Aorta (tissue), 5 donors: ENCODE measurements around the gene MYMX. TPM values are rescaled to one million over a fixed set of nuclear protein-coding genes. Genes with fewer than 3 reads are reported as not detected.
"Not testable (repeated sequence)": the region's sequence is repeated elsewhere in the genome, so short reads cannot be mapped to it uniquely, and the experiment has no call there.

Source experiments
- ATAC-seq: fragments of 200-7000 bp; cut with Tn5 transposase; one replicate; pipeline ENCODE4 v1.9.1; 2022; ENCODE audit warnings: moderate library complexity; ENCODE audit not compliant: low FRiP score
- DNase-seq, 2 donors: peaks; one replicate each; pipeline ENCODE4 v3.0.0-alpha.2; 2020
- H3K27ac ChIP-seq, 2 donors: one replicate each; pipeline ENCODE4 v1.5.1; 2013; ENCODE audit warnings: low read length in 2 of 2, mild to moderate bottlenecking in 2 of 2, moderate library complexity in 2 of 2, control low read depth in 1 of 2, inconsistent platforms in 1 of 2, low read depth in 1 of 2
- H3K27me3 ChIP-seq, 2 donors: one replicate each; pipeline ENCODE4 v1.6.1; 2013; ENCODE audit warnings: control low read depth in 1 of 2, low read length in 1 of 2, mild to moderate bottlenecking in 1 of 2, moderate library complexity in 1 of 2; ENCODE audit not compliant: insufficient read depth in 2 of 2, control insufficient read depth in 1 of 2
- H3K36me3 ChIP-seq, 2 donors: one replicate each; pipeline ENCODE4 v1.6.1; 2013; ENCODE audit warnings: control low read depth in 1 of 2, low read length in 1 of 2, mild to moderate bottlenecking in 1 of 2; ENCODE audit not compliant: insufficient read depth in 2 of 2, control insufficient read depth in 1 of 2
- H3K4me1 ChIP-seq, 2 donors: one replicate each; pipeline ENCODE4 v1.6.1; 2013; ENCODE audit warnings: low read length in 2 of 2, control low read depth in 1 of 2, mild to moderate bottlenecking in 1 of 2, moderate library complexity in 1 of 2; ENCODE audit not compliant: insufficient read depth in 2 of 2, control insufficient read depth in 1 of 2
- H3K4me3 ChIP-seq, 2 donors: one replicate each; pipeline ENCODE4 v1.5.1; 2013; ENCODE audit warnings: low read length in 2 of 2, control low read depth in 1 of 2, mild to moderate bottlenecking in 1 of 2
- H3K9me3 ChIP-seq: one replicate; pipeline ENCODE4 v1.6.1; 2013; ENCODE audit warnings: mild to moderate bottlenecking, low read length; ENCODE audit not compliant: control insufficient read depth
- WGBS, 2 donors: extraction: QIAGEN DNeasy Blood & Tissue Kit; methylation state at CpG; one replicate each; pipeline ENCODE4 v1.1.7; 2013; 5-methylcytosine and 5-hydroxymethylcytosine counted together
- intact Hi-C, 2 donors: fragments of 100-400 bp; cut with DNase I; formaldehyde crosslinking; loops; one replicate each; pipeline versions ENCODE4 v1.14.2 to v1.15.0; 2022
- polyA plus RNA-seq, 2 donors: library from polyadenylated mRNA; stranded (reverse); fragments of 200-250 nt; gene quantifications; one replicate each; pipeline ENCODE4 v1.2.3, GENCODE V29; 2013
- total RNA-seq, 2 donors: library from RNA; stranded (reverse); fragmentation: NEBNext Ultra II Directional; extraction: Animal tissue kit (Norgen Biotek cat#: 25700); gene quantifications; one replicate each; pipeline ENCODE4 v1.2.1, GENCODE V29; 2021
- donor health status: healthy with polysubstance abuse.
- donor health status: Bipolar disorder and iron deficiency.
- donor health status: DM: no; HTN: no; CAD: no.
- donor health status: DM: no; HTN: no; CAD: no.
- donor health status: DM: yes; HTN: yes; CAD: no.

MYMX gene
- total and polyA plus RNA-seq, 4 donors = 1.3 to 1.6 TPM; not detected in 2

DNA sequence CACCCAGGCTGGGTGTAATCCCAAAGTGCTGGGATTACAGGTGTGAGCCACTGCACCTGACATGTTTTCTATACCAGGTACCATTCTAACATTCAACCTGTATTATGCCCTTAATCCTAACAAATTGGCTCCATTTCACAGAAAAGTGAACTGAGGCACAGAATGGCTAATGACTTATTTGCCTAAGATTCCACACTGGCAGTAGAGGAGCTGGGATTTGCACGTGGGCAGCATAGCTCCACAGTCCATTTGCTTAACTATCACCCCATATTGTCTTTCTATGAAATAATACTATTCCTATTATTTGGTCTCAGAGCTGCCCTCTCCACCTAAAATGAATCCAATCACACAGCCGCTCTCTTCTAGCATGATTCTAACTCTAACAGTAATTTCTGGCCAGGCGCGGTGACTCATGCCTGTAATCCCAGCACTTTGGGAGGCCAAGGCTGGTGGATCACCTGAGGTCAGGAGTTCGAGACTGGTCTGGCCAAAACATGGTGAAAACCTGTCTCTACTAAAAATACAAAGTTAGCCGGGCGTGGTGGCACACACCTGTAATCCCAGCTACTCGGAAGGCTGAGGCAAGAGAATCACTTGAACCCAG is 23.3 kb upstream of the MYMX start:
- intact Hi-C loops = no loop called here
- DNase-seq (peak in 1 of 2 donors; percentile 39), ATAC-seq (no peak)
- H3K27me3 ChIP-seq = no peaks in the 10 kb centered on the region
- no peaks in the 10 kb centered on the region for H3K4me1 ChIP-seq
- H3K36me3 ChIP-seq = no peaks in the 10 kb centered on the region
- no peak overlapping the region for H3K27ac ChIP-seq
- WGBS, 2 donors = 95 to 98% methylated on average over 8 of the region's 8 CpGs
- no peak overlapping the region for H3K4me3 ChIP-seq
- H3K9me3 ChIP-seq = no peaks in the 10 kb centered on the region

DNA sequence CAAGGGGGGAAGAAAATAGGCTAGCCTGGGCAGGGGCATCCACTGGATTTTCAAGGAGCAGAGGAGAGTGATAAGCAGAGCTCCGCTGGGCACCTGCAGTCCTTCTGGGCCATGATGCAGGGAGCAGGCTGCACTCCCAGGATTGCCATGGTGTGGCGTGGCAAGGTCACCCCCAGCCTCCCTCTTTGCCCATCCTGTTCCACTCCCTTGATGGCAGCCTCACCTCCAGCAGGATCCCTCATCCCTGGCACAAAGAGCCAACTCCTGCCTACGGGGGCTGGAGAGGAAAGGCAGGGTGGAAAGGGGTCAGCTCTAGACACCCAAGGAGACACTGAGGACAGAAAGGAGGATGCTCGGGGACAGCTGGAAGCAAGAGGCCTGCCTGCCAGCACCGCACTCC is 22.4 kb upstream of the MYMX start:
- DNase-seq = peak in 1 of 2 donors; percentile 25
- Histone ChIP-seq H3K9me3 (no peaks in the 10 kb centered on the region), H3K4me3 (no peak overlapping the region), H3K27me3 (no peaks in the 10 kb centered on the region), H3K27ac (no peak overlapping the region), H3K4me1 (no peaks in the 10 kb centered on the region), H3K36me3 (no peaks in the 10 kb centered on the region)
- intact Hi-C loops = no loop called here
- WGBS, 2 donors = 79 to 95% methylated on average over 5 of the region's 5 CpGs
- peak; percentile 36 for ATAC-seq

DNA sequence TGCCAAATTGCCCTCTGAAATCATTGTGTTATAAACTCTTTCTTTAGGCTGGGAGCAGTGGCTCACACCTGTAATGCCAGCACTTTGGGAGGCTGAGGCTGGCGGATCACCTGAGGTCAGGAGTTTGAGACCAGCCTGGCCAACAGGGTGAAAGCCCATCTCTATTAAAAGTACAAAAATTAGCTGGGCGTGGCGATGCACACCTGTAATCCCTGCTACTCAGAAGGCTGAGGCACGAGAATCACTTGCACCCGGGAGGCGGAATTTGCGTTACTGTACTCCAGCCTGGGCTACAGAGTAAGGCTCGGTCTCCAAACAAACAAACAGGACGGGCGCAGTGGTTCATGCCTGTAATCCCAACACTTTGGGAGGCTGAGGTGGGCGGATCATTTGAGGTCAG is 20.4 kb upstream of the MYMX start:
- H3K27me3 ChIP-seq, H3K4me1 ChIP-seq, ATAC-seq, H3K9me3 ChIP-seq, intact Hi-C loops, H3K27ac ChIP-seq, H3K36me3 ChIP-seq, H3K4me3 ChIP-seq: not testable (repeated sequence)
- WGBS, 2 donors = 94% methylated on average over 11 of the region's 11 CpGs
- peak in 1 of 2 donors; percentile 51 for DNase-seq

DNA sequence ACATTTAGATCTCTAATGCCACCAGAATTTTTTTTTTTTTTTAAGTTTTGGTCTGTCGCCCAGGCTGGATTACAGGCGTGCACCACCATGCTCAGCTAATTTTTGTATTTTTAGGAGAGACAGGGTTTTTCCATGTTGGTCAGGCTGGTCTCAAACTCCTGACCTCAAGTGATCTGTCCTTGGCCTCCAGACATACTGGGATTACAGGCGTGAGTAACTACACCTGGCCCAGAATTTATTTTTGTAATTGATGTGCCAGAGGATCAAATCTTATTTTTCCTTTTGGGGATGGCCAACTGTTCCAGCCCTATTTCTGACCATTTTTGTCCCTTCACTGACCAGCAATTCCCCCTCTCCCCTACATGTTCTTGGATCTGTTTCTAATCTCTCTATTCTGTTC is 18.0 kb upstream of the MYMX start:
- intact Hi-C loops = no loop called here
- no peak overlapping the region for H3K4me3 ChIP-seq
- H3K27me3 ChIP-seq = no peaks in the 10 kb centered on the region
- no peaks in the 10 kb centered on the region for H3K9me3 ChIP-seq
- ATAC-seq (no peak), DNase-seq (peak in 1 of 2 donors; percentile 8)
- no peaks in the 10 kb centered on the region for H3K4me1 ChIP-seq
- no peak overlapping the region for H3K27ac ChIP-seq
- H3K36me3 ChIP-seq = no peaks in the 10 kb centered on the region
- 13 to 14% methylated on average over 3 of the region's 3 CpGs for WGBS, 2 donors

DNA sequence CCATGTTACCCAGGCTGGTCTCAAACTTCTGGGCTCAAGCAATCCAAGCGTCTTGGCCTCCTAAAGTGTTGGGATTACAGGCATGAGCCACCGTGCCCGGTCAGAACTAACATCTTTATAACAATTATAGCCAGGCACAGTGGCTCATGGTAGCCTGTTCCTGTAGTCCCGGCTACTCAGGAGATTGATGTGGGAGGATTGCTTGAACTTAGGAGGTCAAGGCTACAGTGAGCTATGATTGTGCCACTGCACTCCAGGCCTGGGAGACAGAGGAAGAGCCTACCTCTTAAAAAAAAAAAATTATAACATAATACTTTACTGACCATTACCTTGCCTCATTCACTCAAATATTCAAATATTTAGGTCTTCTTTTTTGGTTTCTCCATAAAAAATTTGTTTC is 16.8 kb upstream of the MYMX start:
- no peaks in the 10 kb centered on the region for H3K27me3 ChIP-seq
- no peaks in the 10 kb centered on the region for H3K4me1 ChIP-seq
- no peak overlapping the region for H3K4me3 ChIP-seq
- no peaks in the 10 kb centered on the region for H3K36me3 ChIP-seq
- intact Hi-C loops = no loop called here
- ATAC-seq (no peak), DNase-seq (peak in 1 of 2 donors; percentile 7)
- no peak overlapping the region for H3K27ac ChIP-seq
- WGBS, 2 donors = 92 to 97% methylated on average over 4 of the region's 4 CpGs
- H3K9me3 ChIP-seq = no peaks in the 10 kb centered on the region

DNA sequence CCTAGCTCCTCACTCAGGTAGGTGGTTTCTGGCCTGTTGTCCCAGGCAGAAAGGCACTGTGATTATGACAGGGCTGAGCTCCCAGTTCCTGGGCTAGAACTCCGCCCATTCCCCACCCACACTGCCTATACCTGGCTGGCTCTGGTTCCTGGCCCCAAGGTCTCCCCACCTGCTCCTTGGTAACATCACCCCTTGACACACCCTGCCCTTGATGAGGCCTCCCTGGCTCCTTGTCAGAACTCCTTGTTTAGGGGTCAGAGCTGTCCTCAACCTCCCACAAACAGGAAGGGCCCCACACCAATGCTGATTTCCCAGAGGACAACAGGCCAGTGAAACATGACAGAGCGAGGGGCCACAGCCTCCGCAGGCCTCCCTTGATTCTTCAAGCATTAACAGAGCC is 15.5 kb upstream of the MYMX start:
- Histone ChIP-seq H3K36me3 (no peaks in the 10 kb centered on the region), H3K4me1 (no peaks in the 10 kb centered on the region), H3K27ac (no peak overlapping the region), H3K27me3 (no peaks in the 10 kb centered on the region), H3K9me3 (no peaks in the 10 kb centered on the region), H3K4me3 (no peak overlapping the region)
- peak in 1 of 2 donors; percentile 35 for DNase-seq
- intact Hi-C loops = no loop called here
- WGBS, 2 donors = 94 to 96% methylated on average over 3 of the region's 3 CpGs
- no peak for ATAC-seq

DNA sequence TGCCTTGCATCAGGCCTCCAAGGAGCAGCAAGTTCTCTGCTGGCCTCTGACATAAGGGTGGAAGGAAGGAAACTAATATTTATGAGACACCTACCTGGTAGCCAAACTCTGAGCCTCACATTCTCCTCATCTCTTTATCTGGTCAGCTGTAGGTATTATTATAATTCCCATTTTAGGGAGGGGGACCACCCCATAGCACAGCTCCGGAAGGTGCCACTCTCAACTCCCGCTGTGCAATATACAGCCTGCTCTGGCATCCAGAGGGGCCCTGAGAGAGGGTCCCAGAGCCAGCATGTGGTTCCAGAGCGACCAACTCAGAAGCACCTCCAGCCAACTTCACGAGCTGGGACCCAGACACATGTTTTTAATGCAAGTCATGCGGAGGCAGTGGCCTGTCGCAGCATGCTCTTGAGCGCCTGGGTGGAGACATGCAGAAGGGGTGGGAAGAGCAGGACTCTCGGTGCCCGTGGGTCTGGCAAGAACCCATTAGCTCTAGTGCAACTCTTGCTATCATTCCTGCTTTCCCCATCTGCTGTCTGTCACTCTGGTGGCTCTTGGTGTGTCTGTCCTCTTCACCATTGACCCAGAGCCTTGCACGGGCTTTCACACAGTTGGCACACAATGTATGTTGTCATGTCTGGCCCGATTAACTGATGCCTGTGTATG is 15.0 kb upstream of the MYMX start:
- no peak for ATAC-seq

DNA sequence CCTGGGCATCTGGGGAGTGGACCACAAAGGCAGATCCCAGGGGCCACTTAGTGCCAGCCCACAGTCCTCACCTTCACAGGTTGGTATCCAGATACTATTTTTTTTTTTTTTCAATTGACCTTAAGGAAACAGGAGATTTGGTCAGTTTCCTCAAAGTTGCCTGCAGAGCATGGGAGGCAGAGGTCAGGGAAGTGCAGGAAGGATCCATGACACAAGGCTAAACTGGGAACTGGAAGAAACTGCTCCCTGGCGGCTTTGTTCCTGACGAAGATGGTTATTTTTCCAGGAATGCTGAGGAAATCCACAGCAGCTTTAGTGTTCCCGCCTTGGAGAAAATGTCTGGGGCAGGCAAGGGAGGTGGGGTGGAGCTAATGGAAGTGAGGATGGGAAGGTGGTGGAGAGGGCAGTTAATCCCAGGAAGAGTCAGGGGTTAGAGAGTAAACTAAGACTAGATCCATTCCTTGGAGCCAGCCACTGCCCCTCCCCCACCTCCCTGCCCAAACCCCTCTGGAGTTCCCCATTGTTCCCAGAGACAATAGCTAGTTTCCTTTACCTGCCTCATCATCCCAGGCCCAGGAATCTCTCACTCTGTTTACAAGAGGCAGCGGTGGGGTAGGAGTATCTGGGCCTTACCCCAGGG is 14.3 kb upstream of the MYMX start:
- ATAC-seq (no peak), DNase-seq (peak in 1 of 2 donors; percentile 37)

More for the DNA sequence above, 15.0 kb upstream of the MYMX start:
- Histone ChIP-seq H3K4me1 (no peaks in the 10 kb centered on the region), H3K4me3 (no peak overlapping the region), H3K36me3 (no peaks in the 10 kb centered on the region), H3K9me3 (no peaks in the 10 kb centered on the region), H3K27ac (no peak overlapping the region), H3K27me3 (no peaks in the 10 kb centered on the region)
- peak in 1 of 2 donors; percentile 53 for DNase-seq
- WGBS, 2 donors = 85 to 88% methylated on average over 11 of the region's 11 CpGs
- intact Hi-C loops = no loop called here

More for the DNA sequence above, 14.3 kb upstream of the MYMX start:
- Histone ChIP-seq H3K4me1 (no peaks in the 10 kb centered on the region), H3K27ac (no peak overlapping the region), H3K9me3 (no peaks in the 10 kb centered on the region), H3K27me3 (no peaks in the 10 kb centered on the region), H3K36me3 (no peaks in the 10 kb centered on the region), H3K4me3 (no peak overlapping the region)
- WGBS, 2 donors = 84 to 96% methylated on average over 4 of the region's 4 CpGs
- intact Hi-C loops = no loop called here
